Activated CD4-positive, alpha-beta T cell treated with anti-CD3 and anti-CD28 coated beads, Interleukin-2, amount 10 ng/mL, durations not matched to agents 24 days and 14 days (primary cell): ENCODE measurements around the gene MOB3B. TPM values are rescaled to one million over a fixed set of nuclear protein-coding genes. Genes with fewer than 3 reads are reported as not detected.
"Not testable (repeated sequence)": the region's sequence is repeated elsewhere in the genome, so short reads cannot be mapped to it uniquely, and the experiment has no call there.

Experiments used
- DNase-seq: peaks from one replicate; pipeline ENCODE4 v3.0.0; 2022
- H3K27ac Mint-ChIP-seq: one replicate; pipeline ENCODE4 v1.8.0; 2022; ENCODE audit warnings: mild to moderate bottlenecking, mixed read lengths
- H3K27me3 Mint-ChIP-seq: one replicate; pipeline ENCODE4 v1.8.0; 2022; ENCODE audit warnings: mixed read lengths
- H3K36me3 Mint-ChIP-seq: one replicate; pipeline ENCODE4 v1.8.0; 2022; ENCODE audit warnings: low read depth, mild to moderate bottlenecking, mixed read lengths
- H3K4me1 Mint-ChIP-seq: one replicate; pipeline ENCODE4 v1.8.0; 2021; ENCODE audit warnings: mixed read lengths
- H3K4me3 Mint-ChIP-seq: one replicate; pipeline ENCODE4 v1.8.0; 2022; ENCODE audit warnings: mild to moderate bottlenecking, moderate library complexity, mixed read lengths
- H3K9me3 Mint-ChIP-seq: one replicate; pipeline ENCODE4 v1.8.0; 2021; ENCODE audit warnings: mixed read lengths
- intact Hi-C: fragments of 100-400 bp; cut with micrococcal nuclease; formaldehyde crosslinking; loops from one replicate; pipeline ENCODE4 v1.15.1; 2023
- total RNA-seq: library from RNA; stranded (reverse); gene quantifications from 2 replicates; pipeline ENCODE4 v1.2.3, GENCODE V29; 2022

The MOB3B gene
- total RNA-seq, 1 donor from 2014 or later: 0.82 TPM

GRCh38 chr9:27432308-27432707 lies 97.3 kb downstream of the MOB3B start:
- Mint-ChIP-seq H3K27ac (no peak overlapping the region), H3K36me3 (no peaks in the 10 kb centered on the region), H3K9me3 (no peaks in the 10 kb centered on the region), H3K4me1 (peaks cover 14% of the 10 kb centered on the region), H3K27me3 (no peaks in the 10 kb centered on the region), H3K4me3 (no peak overlapping the region)
- no peak for DNase-seq
- intact Hi-C loops: loop anchor here (5.0 kb wide), 1 partner anchor 65 kb away; no protein-coding TSS in a partner anchor

GRCh38 chr9:27431543-27432147 lies 98.0 kb downstream of the MOB3B start:
- no peak overlapping the region for H3K27ac Mint-ChIP-seq
- H3K27me3 Mint-ChIP-seq: no peaks in the 10 kb centered on the region
- peaks cover 14% of the 10 kb centered on the region for H3K4me1 Mint-ChIP-seq
- no peak for DNase-seq
- intact Hi-C loops: loop anchor here (5.0 kb wide), 1 partner anchor 64 kb away; no protein-coding TSS in a partner anchor
- no peak overlapping the region for H3K4me3 Mint-ChIP-seq
- H3K36me3 Mint-ChIP-seq: no peaks in the 10 kb centered on the region
- no peaks in the 10 kb centered on the region for H3K9me3 Mint-ChIP-seq

DNA sequence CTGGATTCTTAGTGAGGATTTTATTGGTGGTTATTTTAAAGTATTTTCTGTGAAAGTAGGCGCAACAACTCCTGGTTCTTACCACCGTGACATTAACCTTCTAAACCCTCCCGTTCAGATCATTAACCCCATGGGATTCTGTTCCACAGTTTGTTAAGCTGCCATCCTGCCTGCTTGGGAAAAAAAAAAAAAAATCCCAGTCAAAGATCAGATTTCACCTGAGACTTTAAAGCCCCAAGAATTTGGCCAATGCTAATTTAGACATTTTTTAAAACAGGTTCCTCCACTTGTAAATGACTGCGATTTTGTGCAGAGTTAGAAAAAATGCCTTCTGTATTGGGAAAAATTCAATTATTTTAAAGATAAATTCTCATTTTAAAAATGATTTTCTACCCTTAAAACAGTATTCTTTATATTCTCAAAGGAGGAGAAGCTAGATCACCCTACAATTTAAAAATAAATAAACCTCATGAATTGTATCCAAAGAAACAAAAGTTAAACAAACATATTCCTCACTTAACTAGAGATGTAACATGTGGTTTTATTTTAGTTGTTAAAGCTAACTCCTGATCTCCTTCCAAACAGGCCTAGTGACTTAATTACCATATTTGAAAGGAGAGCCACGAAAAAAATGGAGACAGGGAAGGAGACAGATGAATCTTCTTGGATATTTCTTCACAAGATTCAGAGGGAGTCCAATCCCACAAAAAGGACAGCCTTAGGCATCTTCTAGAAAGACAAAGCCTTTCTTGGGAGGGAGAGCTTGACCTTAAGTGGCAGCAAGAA lies 98.7 kb downstream of the MOB3B start:
- intact Hi-C loops: loop anchor here (5.0 kb wide), 1 partner anchor 64 kb away; no protein-coding TSS in a partner anchor

DNA sequence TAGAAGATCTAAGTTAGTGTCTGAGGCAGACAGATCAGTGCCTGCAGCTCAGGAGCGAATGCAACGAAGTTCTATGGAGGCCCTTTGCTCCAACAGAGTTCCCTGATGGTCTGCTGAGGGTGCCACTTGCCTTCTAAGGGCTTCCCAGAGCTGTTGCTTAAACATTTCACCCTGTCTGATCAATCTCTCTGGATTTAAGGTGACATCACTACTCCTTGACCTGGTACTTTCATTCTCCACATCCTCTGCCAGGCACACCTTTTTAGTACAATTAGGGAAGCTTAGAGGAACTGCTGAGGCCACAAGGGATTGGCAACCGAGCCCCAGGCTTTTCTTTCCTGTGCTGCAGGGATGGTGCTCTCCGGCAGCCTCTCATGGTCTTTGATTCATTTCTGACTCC lies 99.7 kb downstream of the MOB3B start:
- H3K36me3 Mint-ChIP-seq: no peaks in the 10 kb centered on the region
- peaks cover 17% of the 10 kb centered on the region for H3K4me1 Mint-ChIP-seq
- intact Hi-C loops: loop anchor here (5.0 kb wide), 1 partner anchor 63 kb away; no protein-coding TSS in a partner anchor
- no peak for DNase-seq
- no peaks in the 10 kb centered on the region for H3K9me3 Mint-ChIP-seq
- no peak overlapping the region for H3K27ac Mint-ChIP-seq
- no peak overlapping the region for H3K4me3 Mint-ChIP-seq
- no peaks in the 10 kb centered on the region for H3K27me3 Mint-ChIP-seq

More for the DNA sequence above, 98.7 kb downstream of the MOB3B start:
- Mint-ChIP-seq H3K27me3 (no peaks in the 10 kb centered on the region), H3K4me1 (peaks cover 16% of the 10 kb centered on the region), H3K27ac (no peak overlapping the region), H3K36me3 (no peaks in the 10 kb centered on the region), H3K4me3 (no peak overlapping the region), H3K9me3 (no peaks in the 10 kb centered on the region)
- no peak for DNase-seq

DNA sequence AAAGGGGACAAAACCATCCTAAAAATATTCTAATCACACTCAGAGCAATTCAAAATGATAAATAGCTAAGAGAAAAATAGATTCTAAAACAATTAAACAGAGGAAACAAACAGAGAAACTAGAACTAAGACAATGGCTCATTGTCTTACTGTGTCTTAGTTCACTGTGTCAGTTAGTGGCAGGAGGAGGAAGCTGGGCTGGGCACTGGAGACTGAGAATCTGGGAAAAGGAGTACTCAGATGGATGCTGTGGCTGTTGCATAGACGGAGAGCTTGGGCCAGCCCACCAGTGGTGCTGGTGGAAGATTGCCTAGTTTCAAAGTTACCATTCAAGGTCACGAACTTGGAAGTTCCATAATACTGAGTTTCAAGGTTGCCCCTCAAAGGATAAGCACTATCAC lies 100.2 kb downstream of the MOB3B start:
- intact Hi-C loops: no loop called here
- Mint-ChIP-seq H3K27ac (no peak overlapping the region), H3K9me3 (no peaks in the 10 kb centered on the region), H3K27me3 (no peaks in the 10 kb centered on the region), H3K36me3 (no peaks in the 10 kb centered on the region), H3K4me1 (peaks cover 15% of the 10 kb centered on the region), H3K4me3 (no peak overlapping the region)
- DNase-seq: no peak

DNA sequence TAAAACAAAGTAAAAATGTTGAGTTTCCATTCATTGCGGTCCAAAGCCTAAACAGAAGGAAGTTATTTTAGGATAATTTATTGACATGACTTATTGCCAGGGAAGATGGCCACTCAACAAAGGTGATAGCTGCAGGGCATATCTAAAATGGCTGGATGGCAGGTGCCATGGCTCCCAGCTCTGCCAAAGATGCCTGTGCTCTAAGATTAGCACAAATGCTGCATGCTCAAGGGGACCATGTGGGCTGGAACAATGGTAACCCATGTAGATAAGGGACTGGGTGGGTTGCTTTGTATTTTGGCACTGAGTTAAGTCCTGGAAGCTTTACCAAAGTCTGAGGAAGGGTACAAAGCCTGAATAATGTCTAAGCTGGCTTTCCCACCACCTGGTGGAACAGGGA lies 101.1 kb downstream of the MOB3B start:
- DNase-seq: no peak
- intact Hi-C loops: no loop called here
- H3K9me3 Mint-ChIP-seq: no peaks in the 10 kb centered on the region
- no peak overlapping the region for H3K4me3 Mint-ChIP-seq
- H3K4me1 Mint-ChIP-seq: peaks cover 11% of the 10 kb centered on the region
- no peak overlapping the region for H3K27ac Mint-ChIP-seq
- no peaks in the 10 kb centered on the region for H3K36me3 Mint-ChIP-seq
- no peaks in the 10 kb centered on the region for H3K27me3 Mint-ChIP-seq

GRCh38 chr9:27427272-27427643 lies 102.4 kb downstream of the MOB3B start:
- intact Hi-C loops: no loop called here
- Mint-ChIP-seq H3K4me3 (no peak overlapping the region), H3K4me1 (peaks cover 8% of the 10 kb centered on the region), H3K36me3 (no peaks in the 10 kb centered on the region), H3K27me3 (no peaks in the 10 kb centered on the region), H3K9me3 (no peaks in the 10 kb centered on the region), H3K27ac (no peak overlapping the region)
- DNase-seq: no peak

DNA sequence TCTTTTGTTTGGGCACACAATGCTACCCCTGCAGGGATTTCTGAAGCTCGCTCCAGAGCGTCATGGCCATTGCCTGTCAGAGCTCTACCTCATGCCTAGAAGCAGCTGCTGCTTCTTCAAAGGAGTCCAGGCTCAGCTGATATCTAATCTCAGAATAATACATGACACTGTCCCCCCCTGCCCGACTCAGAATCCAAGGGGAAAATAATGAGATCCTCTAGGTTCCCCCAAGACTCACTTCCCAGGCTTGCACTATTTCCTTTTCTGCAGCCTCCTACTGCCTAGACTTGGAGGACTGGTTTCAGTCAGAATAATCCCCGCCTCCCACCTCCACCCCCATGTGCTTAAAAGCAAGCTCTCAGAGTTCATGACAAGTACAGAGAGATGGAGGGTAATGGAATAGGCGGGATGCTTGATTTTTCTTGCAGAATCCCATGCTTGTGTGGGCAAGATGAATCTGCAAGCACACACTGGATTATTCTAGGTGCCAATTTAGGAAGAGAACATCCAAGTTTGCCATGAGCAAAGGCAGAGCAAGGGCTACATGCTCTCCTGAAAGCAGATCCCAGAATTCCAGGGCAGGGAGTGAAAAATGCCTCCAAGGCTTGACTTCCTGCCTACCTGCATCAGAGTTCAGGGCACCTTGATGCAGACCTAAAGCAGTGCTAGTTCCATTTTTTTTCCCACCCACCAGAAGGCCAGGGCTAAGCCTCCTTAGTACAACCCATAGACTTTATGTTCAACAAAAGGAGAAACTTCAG lies 102.9 kb downstream of the MOB3B start:
- no peaks in the 10 kb centered on the region for H3K9me3 Mint-ChIP-seq
- intact Hi-C loops: no loop called here
- H3K36me3 Mint-ChIP-seq: no peaks in the 10 kb centered on the region
- no peak overlapping the region for H3K27ac Mint-ChIP-seq
- H3K4me3 Mint-ChIP-seq: no peak overlapping the region
- no peaks in the 10 kb centered on the region for H3K27me3 Mint-ChIP-seq
- H3K4me1 Mint-ChIP-seq: peaks cover 4% of the 10 kb centered on the region
- no peak for DNase-seq

GRCh38 chr9:27425827-27426510 lies 103.6 kb downstream of the MOB3B start:
- H3K27me3 Mint-ChIP-seq: no peaks in the 10 kb centered on the region
- H3K4me1 Mint-ChIP-seq: peaks cover 4% of the 10 kb centered on the region
- H3K4me3 Mint-ChIP-seq: no peak overlapping the region
- no peak for DNase-seq
- no peaks in the 10 kb centered on the region for H3K36me3 Mint-ChIP-seq
- intact Hi-C loops: no loop called here
- no peak overlapping the region for H3K27ac Mint-ChIP-seq
- no peaks in the 10 kb centered on the region for H3K9me3 Mint-ChIP-seq

DNA sequence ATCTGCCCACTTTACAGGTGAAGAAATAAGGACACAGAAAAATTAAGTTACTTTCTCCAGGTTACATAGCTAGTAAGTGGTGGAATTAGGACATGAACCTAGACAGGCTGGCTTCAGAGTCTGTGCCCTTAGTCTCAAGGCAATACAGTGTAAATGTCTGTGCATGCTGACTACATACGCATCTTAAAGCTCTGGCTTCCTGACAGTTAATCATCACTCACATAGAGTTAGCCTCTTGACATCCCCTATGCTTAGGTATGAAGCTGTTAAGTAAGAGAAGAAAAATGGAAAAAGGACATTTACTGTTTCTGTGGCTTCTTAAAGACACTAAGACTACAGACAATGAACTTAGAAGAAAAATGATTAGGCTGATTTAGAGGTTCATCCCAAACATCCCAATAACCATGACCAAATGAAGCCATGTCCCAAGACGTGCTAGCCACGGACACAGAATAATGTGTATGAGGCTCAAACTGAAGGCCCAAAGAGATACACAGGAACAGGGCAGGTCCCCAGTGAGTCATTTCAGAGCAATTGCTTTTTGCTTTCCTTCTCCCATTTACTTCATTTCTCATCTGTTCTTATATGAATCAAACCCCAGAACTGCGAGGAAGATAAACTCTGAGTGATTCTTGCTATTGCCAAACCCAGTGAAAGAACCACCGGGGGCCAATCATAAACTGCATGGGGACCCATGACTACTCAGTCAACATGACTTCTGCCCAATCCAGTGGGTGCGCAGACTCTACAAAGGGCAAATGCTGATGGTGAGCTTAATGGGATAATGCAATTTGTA lies 105.5 kb downstream of the MOB3B start:
- H3K27ac Mint-ChIP-seq: no peak overlapping the region
- no peaks in the 10 kb centered on the region for H3K27me3 Mint-ChIP-seq
- no peak for DNase-seq
- no peaks in the 10 kb centered on the region for H3K36me3 Mint-ChIP-seq
- H3K4me3 Mint-ChIP-seq: no peak overlapping the region
- intact Hi-C loops: no loop called here
- no peaks in the 10 kb centered on the region for H3K9me3 Mint-ChIP-seq
- H3K4me1 Mint-ChIP-seq: peaks cover 4% of the 10 kb centered on the region

GRCh38 chr9:27422279-27422834 lies 107.3 kb downstream of the MOB3B start:
- intact Hi-C loops: no loop called here
- no peak for DNase-seq
- H3K27ac Mint-ChIP-seq: no peak overlapping the region
- peaks cover 4% of the 10 kb centered on the region for H3K4me1 Mint-ChIP-seq
- H3K36me3 Mint-ChIP-seq: no peaks in the 10 kb centered on the region
- no peak overlapping the region for H3K4me3 Mint-ChIP-seq
- H3K27me3 Mint-ChIP-seq: peaks cover 2% of the 10 kb centered on the region
- H3K9me3 Mint-ChIP-seq: no peaks in the 10 kb centered on the region

DNA sequence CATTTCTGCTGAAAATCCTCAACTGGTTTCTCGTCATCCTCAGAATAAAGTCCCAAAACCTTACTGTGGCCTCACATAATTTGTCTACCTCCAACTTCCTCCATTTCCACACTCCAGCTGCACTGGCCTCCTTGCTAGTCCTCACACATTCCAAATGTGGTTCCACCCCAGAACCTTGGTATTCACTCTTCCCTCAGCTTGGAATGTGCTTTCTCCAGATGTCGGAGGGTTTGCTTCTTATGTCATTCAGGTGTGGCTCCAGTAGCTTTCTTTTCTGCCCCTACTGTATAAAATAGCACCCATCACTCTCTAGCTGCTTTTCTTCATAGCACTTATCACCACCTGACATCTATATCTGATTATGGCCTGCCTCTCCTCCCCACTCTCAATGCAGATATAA lies 108.0 kb downstream of the MOB3B start:
- no peaks in the 10 kb centered on the region for H3K36me3 Mint-ChIP-seq
- H3K27ac Mint-ChIP-seq: no peak overlapping the region

GRCh38 chr9:27419558-27419957 lies 110.1 kb downstream of the MOB3B start:
- H3K27ac Mint-ChIP-seq, intact Hi-C loops, H3K27me3 Mint-ChIP-seq, DNase-seq, H3K4me1 Mint-ChIP-seq, H3K9me3 Mint-ChIP-seq, H3K36me3 Mint-ChIP-seq, H3K4me3 Mint-ChIP-seq: not testable (repeated sequence)

More for the DNA sequence above, 108.0 kb downstream of the MOB3B start:
- peaks cover 4% of the 10 kb centered on the region for H3K4me1 Mint-ChIP-seq
- no peaks in the 10 kb centered on the region for H3K9me3 Mint-ChIP-seq
- DNase-seq: no peak
- intact Hi-C loops: no loop called here
- peaks cover 2% of the 10 kb centered on the region for H3K27me3 Mint-ChIP-seq
- H3K4me3 Mint-ChIP-seq: no peak overlapping the region
